ENCODE results near the gene TMEM168.
"Not testable (repeated sequence)": the region's sequence is repeated elsewhere in the genome, so short reads cannot be mapped to it uniquely, and the experiment has no call there.

Gene TMEM168

GRCh38 chr7:112779667-112780066, 10.5 kb downstream of the TMEM168 start:
- no peak for DNase-seq (ENCODE audit: low read depth)

- no peak for DNase-seq (ENCODE audit: low read depth)
Observed at GRCh38 chr7:112777406-112777805, 12.8 kb downstream of the TMEM168 start.

- DNase-seq (ENCODE audit: low read depth) = no peak
Observed at GRCh38 chr7:112771166-112771565, 19.0 kb downstream of the TMEM168 start.

- no peak for DNase-seq (ENCODE audit: low read depth)
Observed at GRCh38 chr7:112770051-112770450, 20.1 kb downstream of the TMEM168 start.

GRCh38 chr7:112765105-112765504, 25.1 kb downstream of the TMEM168 start:
- no peak for DNase-seq (ENCODE audit: low read depth)

GRCh38 chr7:112763996-112764395, 26.2 kb downstream of the TMEM168 start:
- no peak for DNase-seq (ENCODE audit: low read depth)

- no peak for DNase-seq (ENCODE audit: low read depth)
Observed at GRCh38 chr7:112763298-112763697, 26.9 kb downstream of the TMEM168 start.

GRCh38 chr7:112759905-112760304, 30.3 kb downstream of the TMEM168 start:
- no peak for DNase-seq (ENCODE audit: low read depth)

- no peak for DNase-seq (ENCODE audit: low read depth)
Observed at GRCh38 chr7:112757337-112757736, 32.9 kb downstream of the TMEM168 start.

GRCh38 chr7:112753298-112753697, 36.9 kb downstream of the TMEM168 start:
- no peak for DNase-seq (ENCODE audit: low read depth)

- no peak for DNase-seq (ENCODE audit: low read depth)
Observed at GRCh38 chr7:112752576-112752975, 37.6 kb downstream of the TMEM168 start.

GRCh38 chr7:112749775-112750174, 40.4 kb downstream of the TMEM168 start:
- no peak for DNase-seq (ENCODE audit: low read depth)

- peak; percentile 2 for DNase-seq (ENCODE audit: low read depth)
Observed at GRCh38 chr7:112748381-112748780, 41.8 kb downstream of the TMEM168 start.

- no peak for DNase-seq (ENCODE audit: low read depth)
Observed at GRCh38 chr7:112745635-112746034, 44.6 kb downstream of the TMEM168 start.

GRCh38 chr7:112744818-112745217, 45.4 kb downstream of the TMEM168 start:
- DNase-seq (ENCODE audit: low read depth) = no peak

- no peak for DNase-seq (ENCODE audit: low read depth)
Observed at GRCh38 chr7:112743811-112744210, 46.4 kb downstream of the TMEM168 start.

GRCh38 chr7:112740667-112741066, 49.5 kb downstream of the TMEM168 start:
- DNase-seq (ENCODE audit: low read depth) = no peak

- no peak for DNase-seq (ENCODE audit: low read depth)
Observed at GRCh38 chr7:112739436-112740180, 50.6 kb downstream of the TMEM168 start.

- no peak for DNase-seq (ENCODE audit: low read depth)
Observed at GRCh38 chr7:112735261-112735660, 54.9 kb downstream of the TMEM168 start.

GRCh38 chr7:112731324-112731723, 58.9 kb downstream of the TMEM168 start:
- not testable (repeated sequence) for DNase-seq (ENCODE audit: low read depth)

GRCh38 chr7:112726076-112726475, 64.1 kb downstream of the TMEM168 start:
- no peak for DNase-seq (ENCODE audit: low read depth)

- peak; percentile 3 for DNase-seq (ENCODE audit: low read depth)
Observed at GRCh38 chr7:112723416-112723815, 66.8 kb downstream of the TMEM168 start.

- DNase-seq (ENCODE audit: low read depth) = no peak
Observed at GRCh38 chr7:112721366-112721765, 68.8 kb downstream of the TMEM168 start.

GRCh38 chr7:112715525-112715924, 74.7 kb downstream of the TMEM168 start:
- DNase-seq (ENCODE audit: low read depth) = no peak
